ENCODE measurements around the gene TMTC1. TPM values are rescaled to one million over a fixed set of nuclear protein-coding genes. Genes with fewer than 3 reads are reported as not detected.

The TMTC1 gene
- total RNA-seq, 4 donors from 2014 or later = 84.0 to 177 (median 105) TPM

GRCh38 chr12:29552994-29553748, 230.6 kb downstream of the TMTC1 start:
- Histone ChIP-seq H3K4me1 (peaks cover 0 to 13% (median 9%) of the 10 kb centered on the region in 4 donors), H3K27ac (replicated peaks in 1 of 4) (peak overlapping the region in 1 of 4 donors; percentile 11), H3K27me3 (no peaks in the 10 kb centered on the region), H3K4me3 (no peak overlapping the region), H3K36me3 (peaks cover 0 to 22% (median 10%) of the 10 kb centered on the region in 4 donors), H3K9me3 (no peaks in the 10 kb centered on the region)
- intact Hi-C loops (cut with DNase I) = no loop called here
- 61% methylated on average over 3 of the region's 3 CpGs for WGBS
- no peak for DNase-seq (ENCODE audit: extremely low spot score)
- TF ChIP-seq POLR2AphosphoS5 (IDR thresholded peaks at IDR 0.05) = no peak
- TF ChIP-seq EP300 (IDR thresholded peaks at IDR 0.05) = no peak
- no peak for TF ChIP-seq POLR2A (IDR thresholded peaks at IDR 0.05; ENCODE audit: low read depth)
- no peak for TF ChIP-seq CTCF (IDR thresholded peaks at IDR 0.05)

GRCh38 chr12:29552324-29552927, 231.3 kb downstream of the TMTC1 start:
- TF ChIP-seq CTCF (IDR thresholded peaks at IDR 0.05) (peak; percentile 88 to 92 (median 88)), POLR2AphosphoS5 (IDR thresholded peaks at IDR 0.05) (peak in 1 of 2 donors; percentile 20), EP300 (IDR thresholded peaks at IDR 0.05) (no peak)
- peaks cover 0 to 20% (median 16%) of the 10 kb centered on the region in 4 donors for H3K4me1 ChIP-seq
- no peak overlapping the region for H3K4me3 ChIP-seq
- H3K9me3 ChIP-seq = no peaks in the 10 kb centered on the region
- intact Hi-C loops (cut with DNase I) = no loop called here
- H3K27ac ChIP-seq (replicated peaks in 1 of 4) = no peak overlapping the region
- DNase-seq (ENCODE audit: extremely low spot score) = no peak
- H3K36me3 ChIP-seq = peaks cover 0 to 22% (median 9%) of the 10 kb centered on the region in 4 donors
- H3K27me3 ChIP-seq = no peaks in the 10 kb centered on the region
- 29% methylated on average over 1 of the region's 1 CpG for WGBS

- no peaks in the 10 kb centered on the region for H3K9me3 ChIP-seq
- no peak for DNase-seq (ENCODE audit: extremely low spot score)
- H3K27ac ChIP-seq (replicated peaks in 1 of 4) = no peak overlapping the region
- H3K4me3 ChIP-seq = no peak overlapping the region
- H3K4me1 ChIP-seq = peaks cover 5 to 26% (median 22%) of the 10 kb centered on the region in 4 donors
- 53% methylated on average over 3 of the region's 3 CpGs for WGBS
- intact Hi-C loops (cut with DNase I) = no loop called here
- no peaks in the 10 kb centered on the region for H3K27me3 ChIP-seq
- TF ChIP-seq POLR2A (IDR thresholded peaks at IDR 0.05; ENCODE audit: low read depth) = no peak
- no peak for TF ChIP-seq POLR2AphosphoS5 (IDR thresholded peaks at IDR 0.05)
- no peak for TF ChIP-seq EP300 (IDR thresholded peaks at IDR 0.05)
- no peak for TF ChIP-seq CTCF (IDR thresholded peaks at IDR 0.05)
- H3K36me3 ChIP-seq = peaks cover 0 to 16% (median 6%) of the 10 kb centered on the region in 4 donors
Measured at GRCh38 chr12:29551812-29552211, 231.9 kb downstream of the TMTC1 start.

GRCh38 chr12:29547864-29548263, 235.9 kb downstream of the TMTC1 start:
- no peak overlapping the region for H3K4me3 ChIP-seq
- H3K9me3 ChIP-seq = no peaks in the 10 kb centered on the region
- no peak for DNase-seq (ENCODE audit: extremely low spot score)
- no peaks in the 10 kb centered on the region for H3K36me3 ChIP-seq
- H3K4me1 ChIP-seq = peaks cover 13 to 35% (median 26%) of the 10 kb centered on the region in 4 donors
- H3K27ac ChIP-seq (replicated peaks in 1 of 4) = peak overlapping the region in 2 of 4 donors; percentile 19 to 32
- intact Hi-C loops (cut with DNase I) = loop anchor here (5.0 kb wide), 1 partner anchor 234 kb away; the partner anchor contains the start of gene TMTC1
- WGBS = 75% methylated on average over 2 of the region's 2 CpGs
- no peak for TF ChIP-seq EP300 (IDR thresholded peaks at IDR 0.05)
- no peak for TF ChIP-seq CTCF (IDR thresholded peaks at IDR 0.05)
- no peak for TF ChIP-seq POLR2A (IDR thresholded peaks at IDR 0.05; ENCODE audit: low read depth)
- no peak for TF ChIP-seq POLR2AphosphoS5 (IDR thresholded peaks at IDR 0.05)
- H3K27me3 ChIP-seq = no peaks in the 10 kb centered on the region
